H1 (cell line): Measurements from ENCODE around the gene UBN1. TPM values are rescaled to one million over a fixed set of nuclear protein-coding genes. Genes with fewer than 3 reads are reported as not detected.
"Not testable (repeated sequence)": the region's sequence is repeated elsewhere in the genome, so short reads cannot be mapped to it uniquely, and the experiment has no call there.

ENCODE experiments used
- CTCF ChIA-PET: fragments of 300-600 bp; sonication (Branson Sonifier 250); formaldehyde crosslinking; loops from one replicate; lab custom pipeline; 2021; ENCODE audit not compliant: partially characterized antibody; lab: Charles Lee
- POLR2A ChIA-PET: fragments of 300-600 bp; sonication (Branson Sonifier 250); formaldehyde crosslinking; loops from one replicate; lab custom pipeline; 2021; ENCODE audit warnings: inconsistent platforms; ENCODE audit not compliant: partially characterized antibody; lab: Charles Lee
- DNase-seq, 2 experiments: peaks; one replicate each; pipeline versions ENCODE4 v3.0.0 to v3.0.0-alpha.2; 2010 to 2022; ENCODE audit warnings: low spot score in 2 of 2, low read depth in 1 of 2, mixed read lengths in 1 of 2
- FAIRE-seq: peaks from 2 replicates; lab custom pipeline; 2011; peaks lifted over from hg19 to GRCh38; lab: Jason Lieb, UNC
- H2AFZ ChIP-seq: 2 replicates; pipeline ENCODE4 v1.8.1; 2012; ENCODE audit warnings: low read length, inconsistent platforms
- H2AK5ac ChIP-seq: 2 replicates; pipeline ENCODE4 v1.6.1; 2013; ENCODE audit warnings: low read depth, low read length
- H2BK120ac ChIP-seq: replicated peaks from 2 replicates; pipeline ENCODE3; 2013; ENCODE audit warnings: low read depth, low read length, inconsistent platforms
- H2BK12ac ChIP-seq: 2 replicates; pipeline ENCODE4 v1.6.1; 2013; ENCODE audit warnings: low read depth, low read length
- H2BK15ac ChIP-seq: 2 replicates; pipeline ENCODE4 v1.6.1; 2013; ENCODE audit warnings: low read length
- H2BK20ac ChIP-seq: 2 replicates; pipeline ENCODE4 v1.6.1; 2013; ENCODE audit warnings: low read length
- H2BK5ac ChIP-seq: 2 replicates; pipeline ENCODE4 v1.6.1; 2013; ENCODE audit warnings: low read depth, low read length
- H3K14ac ChIP-seq: 2 replicates; pipeline ENCODE4 v1.6.1; 2013; ENCODE audit warnings: inconsistent platforms; ENCODE audit not compliant: insufficient read length
- H3K18ac ChIP-seq: 2 replicates; pipeline ENCODE4 v1.6.1; 2013; ENCODE audit warnings: low read length; ENCODE audit errors: extremely low read depth
- H3K23ac ChIP-seq: 2 replicates; pipeline ENCODE4 v1.6.1; 2013; ENCODE audit warnings: inconsistent platforms; ENCODE audit not compliant: insufficient read length
- H3K23me2 ChIP-seq: 2 replicates; pipeline ENCODE4 v1.6.1; 2013; ENCODE audit warnings: low read depth, low read length
- H3K27ac ChIP-seq: 2 replicates; pipeline ENCODE4 v1.6.1; 2011; ENCODE audit warnings: low read depth, low read length, inconsistent platforms
- H3K27me3 ChIP-seq, 4 experiments: replicated peaks in 1 of 4; 1 replicate in 1 of 4; 2 replicates in 3 of 4; pipeline versions ENCODE4 v1.6.1 to v1.8.1; 2011 to 2013; ENCODE audit warnings: low read length in 3 of 4, mild to moderate bottlenecking in 3 of 4, inconsistent platforms in 2 of 4, mixed read lengths in 2 of 4, moderate library complexity in 1 of 4; ENCODE audit not compliant: control insufficient read depth in 3 of 4, insufficient read depth in 3 of 4; ENCODE audit errors: extremely low read depth in 1 of 4
- H3K36me3 ChIP-seq, 4 experiments: 2 replicates each; pipeline versions ENCODE4 v1.6.1 to v1.8.1; 2011 to 2013; ENCODE audit warnings: mild to moderate bottlenecking in 4 of 4, low read length in 3 of 4, moderate library complexity in 2 of 4, control low read depth in 1 of 4, inconsistent platforms in 1 of 4; ENCODE audit not compliant: insufficient read depth in 4 of 4, control insufficient read depth in 2 of 4
- H3K4ac ChIP-seq: replicated peaks from 2 replicates; pipeline ENCODE3; 2013; ENCODE audit warnings: low read length, low read depth, mixed read lengths, inconsistent platforms; ENCODE audit not compliant: insufficient read length
- H3K4me1 ChIP-seq, 4 experiments: replicated peaks in 1 of 4; 1 replicate in 1 of 4; 2 replicates in 3 of 4; pipeline versions ENCODE4 v1.6.1 to v1.8.1; 2011 to 2013; ENCODE audit warnings: low read length in 3 of 4, inconsistent platforms in 2 of 4, mixed read lengths in 1 of 4; ENCODE audit not compliant: insufficient read depth in 4 of 4, control insufficient read depth in 3 of 4
- H3K4me2 ChIP-seq, 2 experiments: 2 replicates each; pipeline versions ENCODE4 v1.6.1 to v1.8.1; 2011 to 2013; ENCODE audit warnings: low read depth in 2 of 2, low read length in 2 of 2, control low read depth in 1 of 2, inconsistent platforms in 1 of 2, mild to moderate bottlenecking in 1 of 2; ENCODE audit not compliant: insufficient read depth in 1 of 2
- H3K4me3 ChIP-seq, 4 experiments: fragments of 200-600, 300-600 bp in 1 of 4; sonication (generic), shearing (Covaris generic), sonication (Bioruptor Twin) in 1 of 4; 2 replicates each; pipeline versions ENCODE4 v1.5.1 to v1.8.1; 2011 to 2016; ENCODE audit warnings: low read length in 4 of 4, low read depth in 3 of 4, control low read depth in 2 of 4, inconsistent platforms in 2 of 4, mild to moderate bottlenecking in 2 of 4, mixed read lengths in 1 of 4, moderate library complexity in 1 of 4; ENCODE audit not compliant: insufficient read depth in 2 of 4; ENCODE audit errors: extremely low read depth in 1 of 4
- H3K56ac ChIP-seq: replicated peaks from 2 replicates; pipeline ENCODE3; 2013; ENCODE audit warnings: low read depth, mild to moderate bottlenecking, mixed read lengths, low read length, inconsistent platforms; ENCODE audit not compliant: insufficient read length
- H3K79me1 ChIP-seq: 2 replicates; pipeline ENCODE4 v1.6.1; 2013; ENCODE audit warnings: low read depth, low read length, control low read depth
- H3K79me2 ChIP-seq, 2 experiments: 2 replicates each; pipeline versions ENCODE4 v1.6.1 to v1.8.1; 2012 to 2013; ENCODE audit warnings: low read length in 2 of 2, mild to moderate bottlenecking in 2 of 2, inconsistent platforms in 1 of 2; ENCODE audit not compliant: insufficient read depth in 2 of 2, control insufficient read depth in 1 of 2
- H3K9ac ChIP-seq, 4 experiments: replicated peaks in 1 of 4; 1 replicate in 1 of 4; 2 replicates in 3 of 4; pipeline versions ENCODE4 v1.6.1 to v1.8.1; 2011 to 2013; ENCODE audit warnings: low read depth in 3 of 4, low read length in 3 of 4, control low read depth in 2 of 4, mild to moderate bottlenecking in 2 of 4, moderate library complexity in 2 of 4, inconsistent platforms in 1 of 4; ENCODE audit errors: extremely low read depth in 1 of 4
- H3K9me3 ChIP-seq, 2 experiments: 2 replicates each; pipeline versions ENCODE4 v1.6.1 to v1.8.1; 2012 to 2013; ENCODE audit warnings: mild to moderate bottlenecking in 2 of 2, moderate library complexity in 2 of 2, control low read depth in 1 of 2, inconsistent platforms in 1 of 2, low read depth in 1 of 2, low read length in 1 of 2, mixed read lengths in 1 of 2; ENCODE audit not compliant: insufficient read depth in 2 of 2
- H4K20me1 ChIP-seq, 2 experiments: replicated peaks in 1 of 2; 2 replicates each; pipeline versions ENCODE3 to v1.8.1; 2011 to 2013; ENCODE audit warnings: inconsistent platforms in 2 of 2, low read length in 2 of 2, mild to moderate bottlenecking in 1 of 2; ENCODE audit not compliant: insufficient read depth in 2 of 2, control insufficient read depth in 1 of 2
- H4K5ac ChIP-seq: 2 replicates; pipeline ENCODE4 v1.6.1; 2013; ENCODE audit warnings: low read length, low read depth, mixed read lengths, inconsistent platforms; ENCODE audit not compliant: insufficient read length
- H4K8ac ChIP-seq: 2 replicates; pipeline ENCODE4 v1.8.0; 2013; ENCODE audit warnings: mild to moderate bottlenecking, moderate library complexity, low read length, inconsistent platforms; ENCODE audit not compliant: insufficient read depth; ENCODE audit errors: extremely low read depth
- H4K91ac ChIP-seq: replicated peaks from 2 replicates; pipeline ENCODE3; 2013; ENCODE audit warnings: low read length, mixed read lengths, inconsistent platforms; ENCODE audit not compliant: insufficient read length
- WGBS, 2 experiments: shearing (Covaris generic) in 1 of 2; methylation state at CpG; one replicate each; pipeline versions ENCODE4 v1.1.6 to v1.1.7; 2013 to 2015; ENCODE audit warnings: low lambda C conversion rate in 2 of 2, mixed read lengths in 2 of 2, inconsistent platforms in 1 of 2, low coverage in 1 of 2, missing lambda C conversion rate in 1 of 2; ENCODE audit not compliant: insufficient replicate concordance in 2 of 2, insufficient coverage in 1 of 2, insufficient read length in 1 of 2; ENCODE audit errors: extremely low coverage in 1 of 2, missing lambda C conversion rate in 1 of 2; 5-methylcytosine and 5-hydroxymethylcytosine counted together
- polyA plus RNA-seq, 7 experiments: library from polyadenylated mRNA; depleted of rRNA in 3 of 7; stranded (reverse) in 5 of 7; unstranded in 2 of 7; fragments of >200 nt in 5 of 7; fragments of 200-250 nt in 2 of 7; gene quantifications; 1 replicate in 5 of 7; 2 replicates in 1 of 7; 4 replicates in 1 of 7; pipeline versions ENCODE4 v1.2.1 to v1.2.3, GENCODE V29; 2011 to 2013; ENCODE audit warnings: missing spikeins in 2 of 7, mixed read lengths in 2 of 7
- total RNA-seq: library from RNA; stranded (reverse); fragmentation: NEBNext Ultra II Directional; extraction: Animal tissue kit (Norgen Biotek cat#: 25700); gene quantifications from 2 replicates; pipeline ENCODE4 v1.2.1, GENCODE V29; 2021

UBN1 gene
- total and polyA plus RNA-seq, 2 of the 8 experiments (the other 6 are each of a cell fraction or from before 2014, with no cell fraction given), result 16.2 to 37.0 TPM

DNA sequence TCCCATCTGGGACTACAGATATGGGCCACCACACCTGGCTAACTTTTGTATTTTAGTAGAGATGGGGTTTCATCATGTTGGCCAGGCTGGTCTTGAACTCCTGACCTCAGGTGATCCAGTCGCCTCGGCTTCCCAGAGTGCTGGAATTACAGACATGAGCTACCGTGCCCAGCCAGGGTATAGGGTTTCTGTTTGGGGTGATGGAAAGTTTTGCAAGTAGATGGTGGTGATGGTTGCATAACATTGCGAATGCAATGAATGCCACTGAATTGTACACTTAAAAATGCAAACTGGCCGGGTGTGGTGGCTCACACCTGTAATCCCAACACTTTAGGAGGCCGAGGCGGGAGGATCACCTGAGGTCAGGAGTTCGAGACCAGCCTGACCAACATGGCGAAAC lies 49.5 kb downstream of the UBN1 start:
- not testable (repeated sequence) for DNase-seq, H2BK120ac ChIP-seq, H3K79me1 ChIP-seq, H2BK12ac ChIP-seq, H3K9ac ChIP-seq, H3K4me3 ChIP-seq, H2BK5ac ChIP-seq, H4K91ac ChIP-seq, H4K5ac ChIP-seq, H3K79me2 ChIP-seq, H3K56ac ChIP-seq, H3K23me2 ChIP-seq, H3K18ac ChIP-seq, H4K8ac ChIP-seq, H3K27ac ChIP-seq, H3K4ac ChIP-seq, FAIRE-seq, H3K14ac ChIP-seq, H4K20me1 ChIP-seq, H3K9me3 ChIP-seq, H2BK15ac ChIP-seq, H3K4me2 ChIP-seq, H3K4me1 ChIP-seq, H2AFZ ChIP-seq, H3K27me3 ChIP-seq, H2AK5ac ChIP-seq, H3K23ac ChIP-seq, H2BK20ac ChIP-seq
- peaks cover 0 to 23% (median 16%) of the 10 kb centered on the region in 4 experiments; a peak in 6 of 8 replicates for H3K36me3 ChIP-seq
- ChIA-PET CTCF (interaction anchor here (0.9 to 4.0 kb wide), 4 partner anchors 40 to 214 kb away, joined by 3 to 23 read pairs (median 3); partner anchors contain the start of genes ANKS3, DNAAF8 and PPL), POLR2A (interaction anchor here (2.8 to 3.7 kb wide), 2 partner anchors 12 to 39 kb away, joined by 9 to 15 read pairs; no protein-coding TSS in a partner anchor)
- WGBS, 2 experiments, result 94% methylated on average over 9 of the region's 9 CpGs; no CpG with 5 or more reads in 1 of the 2 experiments
